ENCODE data around the gene USP34.

- TF ChIP-seq CTCF (IDR thresholded peaks at IDR 0.05) = no peak
- TF ChIP-seq POLR2A (IDR thresholded peaks at IDR 0.05) = no peak
Measured at GRCh38 chr2:61432990-61433389, 37.9 kb downstream of the USP34 start.
